HepG2 (cell line): Measurements from ENCODE around the gene ZNF225. TPM values are rescaled to one million over a fixed set of nuclear protein-coding genes. Genes with fewer than 3 reads are reported as not detected.

Experiments used
- CHCHD3 ChIP-seq: sonication (generic); formaldehyde crosslinking; IDR thresholded peaks from 2 replicates; pipeline ENCODE4 v1.8.0; 2022; ENCODE audit warnings: mild to moderate bottlenecking, missing genetic modification reagents, moderate library complexity
- GMEB2 ChIP-seq: IDR thresholded peaks from 2 replicates; pipeline ENCODE4 v1.6.1; 2016; ENCODE audit warnings: missing biosample characterization, missing genetic modification reagents, low read depth
- IRX3 ChIP-seq: sonication (generic); formaldehyde crosslinking; IDR thresholded peaks from 2 replicates; pipeline ENCODE4 v1.8.1; 2023; ENCODE audit warnings: mild to moderate bottlenecking, low read depth, missing genetic modification reagents, borderline replicate concordance
- MBD4 ChIP-seq: IDR thresholded peaks from 2 replicates; pipeline ENCODE4 v1.6.1; 2012; ENCODE audit warnings: low read length, inconsistent platforms, borderline replicate concordance
- MTERF4 ChIP-seq: sonication (generic); formaldehyde crosslinking; IDR thresholded peaks from 2 replicates; pipeline ENCODE4 v1.8.0; 2023; ENCODE audit warnings: mild to moderate bottlenecking, missing genetic modification reagents
- NFE2L1 ChIP-seq: sonication (generic); formaldehyde crosslinking; IDR thresholded peaks from 2 replicates; pipeline ENCODE4 v1.4.0; 2020; ENCODE audit warnings: missing genetic modification reagents, mild to moderate bottlenecking, borderline replicate concordance
- PHF20 ChIP-seq: sonication (generic); formaldehyde crosslinking; IDR thresholded peaks from 2 replicates; pipeline ENCODE4 v1.5.0; 2020; ENCODE audit warnings: mild to moderate bottlenecking, missing genetic modification reagents
- THAP7 ChIP-seq: sonication (generic); formaldehyde crosslinking; IDR thresholded peaks from 2 replicates; pipeline ENCODE4 v1.8.1; 2023; ENCODE audit warnings: mild to moderate bottlenecking, missing genetic modification reagents
- TRAFD1 ChIP-seq: sonication (generic); formaldehyde crosslinking; IDR thresholded peaks from 2 replicates; pipeline ENCODE4 v1.5.1; 2020; ENCODE audit warnings: missing genetic modification reagents, mild to moderate bottlenecking, borderline replicate concordance
- ZNF407 ChIP-seq: sonication (generic); formaldehyde crosslinking; IDR thresholded peaks from one replicate; pipeline ENCODE4 v1.5.1; 2020; ENCODE audit warnings: mild to moderate bottlenecking, missing genetic modification reagents; ENCODE audit errors: not compliant biosample characterization
- ZNF512 ChIP-seq: sonication (generic); formaldehyde crosslinking; IDR thresholded peaks from 2 replicates; pipeline ENCODE4 v1.4.0; 2020; ENCODE audit warnings: mild to moderate bottlenecking, missing genetic modification reagents
- ZNF737 ChIP-seq: sonication (generic); formaldehyde crosslinking; IDR thresholded peaks from 2 replicates; pipeline ENCODE4 v1.5.0; 2020; ENCODE audit warnings: missing genetic modification reagents, mild to moderate bottlenecking, borderline replicate concordance
- ZSCAN12 ChIP-seq: sonication (generic); formaldehyde crosslinking; IDR thresholded peaks from 2 replicates; pipeline ENCODE4 v1.9.0; 2021; ENCODE audit warnings: mild to moderate bottlenecking, missing genetic modification reagents
- polyA plus RNA-seq, 8 experiments: library from polyadenylated mRNA; depleted of rRNA in 3 of 8; stranded (reverse) in 7 of 8; unstranded in 1 of 8; fragments of >200 nt; fragmentation: Illumina TruSeq in 4 of 8; extraction: Trizol in 4 of 8; gene quantifications; 2 replicates each; pipeline versions ENCODE4 v1.2.1 to v1.2.3, GENCODE V29; 2011 to 2016; ENCODE audit warnings: low read depth in 4 of 8, missing spikeins in 1 of 8, mixed read lengths in 1 of 8; ENCODE audit not compliant: insufficient read depth in 1 of 8
- total RNA-seq, 5 experiments: library from RNA; depleted of rRNA; stranded (reverse); fragments of >200 nt; fragmentation: Illumina TruSeq; extraction: Trizol; gene quantifications; 2 replicates each; pipeline ENCODE4 v1.2.3, GENCODE V29; 2016; ENCODE audit warnings: low read depth in 1 of 5

Gene ZNF225
- total and polyA plus RNA-seq, 2 of the 13 experiments (the other 11 are each of a cell fraction or from before 2014, with no cell fraction given) = 0.87 to 3.3 TPM

- TF ChIP-seq THAP7 (CRISPR knock-in tag) (no peak), ZSCAN12 (CRISPR knock-in tag) (no peak), NFE2L1 (CRISPR knock-in tag) (no peak), TRAFD1 (CRISPR knock-in tag) (no peak), GMEB2 (peak; percentile 68), PHF20 (CRISPR knock-in tag) (peak; percentile 90), CHCHD3 (CRISPR knock-in tag) (no peak), ZNF737 (CRISPR knock-in tag) (no peak), MTERF4 (CRISPR knock-in tag) (no peak; the same call in 1 of the 2 replicates), MBD4 (no peak), ZNF512 (CRISPR knock-in tag) (no peak), ZNF407 (CRISPR knock-in tag) (no peak), IRX3 (CRISPR knock-in tag) (no peak)
Measured at GRCh38 chr19:44071824-44072542, 41.2 kb upstream of the ZNF225 start, which contains the start of gene ZNF284 (continued).
